GM21619 (cell line): ENCODE results near the gene CXCL1.

ENCODE experiments used
- ATAC-seq: cut with Tn5 transposase; IDR thresholded peaks from one replicate; pipeline ENCODE4 v1.9.1; 2021; ENCODE audit not compliant: unreplicated experiment

Gene CXCL1

DNA sequence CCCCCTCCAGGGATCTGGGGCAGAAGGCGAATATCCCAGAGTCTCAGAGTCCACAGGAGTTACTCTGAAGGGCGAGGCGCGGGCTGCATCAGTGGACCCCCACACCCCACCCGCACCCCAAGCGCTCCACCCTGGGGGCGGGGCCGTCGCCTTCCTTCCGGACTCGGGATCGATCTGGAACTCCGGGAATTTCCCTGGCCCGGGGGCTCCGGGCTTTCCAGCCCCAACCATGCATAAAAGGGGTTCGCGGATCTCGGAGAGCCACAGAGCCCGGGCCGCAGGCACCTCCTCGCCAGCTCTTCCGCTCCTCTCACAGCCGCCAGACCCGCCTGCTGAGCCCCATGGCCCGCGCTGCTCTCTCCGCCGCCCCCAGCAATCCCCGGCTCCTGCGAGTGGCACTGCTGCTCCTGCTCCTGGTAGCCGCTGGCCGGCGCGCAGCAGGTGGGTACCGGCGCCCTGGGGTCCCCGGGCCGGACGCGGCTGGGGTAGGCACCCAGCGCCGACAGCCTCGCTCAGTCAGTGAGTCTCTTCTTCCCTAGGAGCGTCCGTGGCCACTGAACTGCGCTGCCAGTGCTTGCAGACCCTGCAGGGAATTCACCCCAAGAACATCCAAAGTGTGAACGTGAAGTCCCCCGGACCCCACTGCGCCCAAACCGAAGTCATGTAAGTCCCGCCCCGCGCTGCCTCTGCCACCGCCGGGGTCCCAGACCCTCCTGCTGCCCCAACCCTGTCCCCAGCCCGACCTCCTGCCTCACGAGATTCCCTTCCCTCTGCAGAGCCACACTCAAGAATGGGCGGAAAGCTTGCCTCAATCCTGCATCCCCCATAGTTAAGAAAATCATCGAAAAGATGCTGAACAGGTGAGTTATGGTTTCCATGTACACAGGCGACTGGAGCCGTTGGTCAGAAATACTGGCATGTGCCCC, at the start of gene CXCL1:
Gene CXCL1, plus strand, starts transcription at position 264 of the 926 bp plus-strand sequence. Its CDS starts 78 bp downstream, at position 342.
- no peak for ATAC-seq

DNA sequence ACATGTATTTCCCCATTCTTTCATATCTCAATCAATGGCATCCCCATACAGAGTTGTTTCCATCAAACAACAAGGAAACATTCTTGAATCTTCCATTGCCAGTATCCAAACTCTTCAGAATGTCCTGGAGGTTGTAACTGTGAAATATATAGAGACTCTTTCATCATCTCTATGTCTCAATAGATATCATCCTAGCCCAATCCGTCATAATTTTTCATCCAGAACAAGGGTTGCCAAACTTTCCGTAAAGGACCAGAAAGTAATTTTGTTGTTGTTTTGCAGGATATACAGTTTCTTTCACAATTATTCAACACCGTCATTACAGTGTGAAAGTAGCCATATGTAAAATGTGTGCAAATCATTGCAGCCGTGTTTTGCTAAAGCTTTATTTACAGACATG, 47.9 kb upstream of the CXCL1 start:
- ATAC-seq = no peak

DNA sequence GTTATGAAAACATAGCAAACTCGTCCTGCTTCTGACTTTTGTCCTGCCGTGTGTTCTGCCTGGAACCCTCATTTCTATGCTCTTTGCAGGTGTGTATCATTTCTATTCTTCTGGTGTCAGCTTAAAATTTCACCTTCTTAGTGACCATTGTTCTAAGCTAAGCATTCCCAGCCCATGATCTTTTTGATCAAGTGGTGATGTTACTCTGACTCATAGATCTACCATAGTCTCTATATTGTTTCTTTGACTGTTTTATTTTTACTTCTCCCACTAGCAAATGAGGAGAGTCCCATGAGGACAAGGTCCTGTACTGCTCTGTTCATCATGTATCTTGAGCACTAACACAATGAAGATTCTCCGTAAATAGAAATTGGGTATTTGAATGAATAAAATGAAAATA, 46.8 kb upstream of the CXCL1 start:
- no peak for ATAC-seq

GRCh38 chr4:73822812-73823504, 46.2 kb upstream of the CXCL1 start:
- no peak for ATAC-seq

- no peak for ATAC-seq
Measured at GRCh38 chr4:73823760-73824159, 45.4 kb upstream of the CXCL1 start.

DNA sequence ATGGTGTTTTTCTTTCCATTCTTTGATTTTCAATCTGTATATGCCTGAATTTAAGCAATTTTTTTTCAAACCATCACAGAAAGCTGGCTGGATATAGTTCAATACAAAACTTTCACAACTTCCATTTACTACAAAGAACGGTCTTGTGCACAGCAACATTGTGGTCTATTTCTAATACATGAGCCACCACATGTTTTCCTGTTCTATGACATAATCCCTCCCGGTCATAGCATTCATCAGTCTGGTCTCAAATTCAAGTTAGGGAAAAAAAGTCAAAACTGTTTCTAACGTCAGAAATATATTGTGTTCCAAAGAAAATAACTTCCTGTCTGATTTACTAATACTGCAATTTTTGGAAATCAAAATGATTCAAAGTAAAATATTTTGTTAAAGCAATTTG, 40.2 kb upstream of the CXCL1 start:
- ATAC-seq = no peak

- ATAC-seq = no peak
Measured at GRCh38 chr4:73831569-73831968, 37.6 kb upstream of the CXCL1 start.

GRCh38 chr4:73832651-73833237, 36.4 kb upstream of the CXCL1 start:
- no peak for ATAC-seq

DNA sequence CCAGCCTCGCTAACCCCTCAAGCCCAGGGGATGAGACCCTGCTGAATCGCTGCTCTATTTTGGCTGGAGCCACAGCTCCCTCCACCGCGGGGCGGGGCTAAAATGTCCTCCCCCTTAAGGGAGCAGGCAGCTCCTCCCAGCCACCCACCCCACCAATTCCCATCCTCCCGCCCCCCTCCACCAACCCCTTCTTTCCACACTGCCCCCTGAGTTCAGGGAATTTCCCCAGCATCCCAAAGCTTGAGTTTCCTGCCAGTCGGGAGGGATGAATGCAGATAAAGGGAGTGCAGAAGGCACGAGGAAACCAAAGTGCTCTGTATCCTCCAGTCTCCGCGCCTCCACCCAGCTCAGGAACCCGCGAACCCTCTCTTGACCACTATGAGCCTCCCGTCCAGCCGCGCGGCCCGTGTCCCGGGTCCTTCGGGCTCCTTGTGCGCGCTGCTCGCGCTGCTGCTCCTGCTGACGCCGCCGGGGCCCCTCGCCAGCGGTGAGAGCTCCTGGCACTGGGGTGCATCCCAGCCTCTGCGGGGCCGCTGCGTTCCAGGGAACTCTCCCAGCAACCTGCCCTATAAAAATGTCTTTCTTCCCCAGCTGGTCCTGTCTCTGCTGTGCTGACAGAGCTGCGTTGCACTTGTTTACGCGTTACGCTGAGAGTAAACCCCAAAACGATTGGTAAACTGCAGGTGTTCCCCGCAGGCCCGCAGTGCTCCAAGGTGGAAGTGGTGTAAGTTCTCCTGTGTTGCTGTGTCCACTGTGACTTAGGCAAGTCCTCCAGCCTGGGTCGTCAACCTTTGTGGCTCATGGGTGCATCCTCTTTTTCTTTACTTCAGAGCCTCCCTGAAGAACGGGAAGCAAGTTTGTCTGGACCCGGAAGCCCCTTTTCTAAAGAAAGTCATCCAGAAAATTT, 32.6 kb upstream of the CXCL1 start, which contains the start of gene CXCL6:
Gene CXCL6, plus strand, starts transcription at position 306 of the 907 bp plus-strand sequence. Its CDS starts 73 bp downstream, at position 379.
- ATAC-seq = no peak

GRCh38 chr4:73839071-73839470, 30.1 kb upstream of the CXCL1 start:
- ATAC-seq = no peak

DNA sequence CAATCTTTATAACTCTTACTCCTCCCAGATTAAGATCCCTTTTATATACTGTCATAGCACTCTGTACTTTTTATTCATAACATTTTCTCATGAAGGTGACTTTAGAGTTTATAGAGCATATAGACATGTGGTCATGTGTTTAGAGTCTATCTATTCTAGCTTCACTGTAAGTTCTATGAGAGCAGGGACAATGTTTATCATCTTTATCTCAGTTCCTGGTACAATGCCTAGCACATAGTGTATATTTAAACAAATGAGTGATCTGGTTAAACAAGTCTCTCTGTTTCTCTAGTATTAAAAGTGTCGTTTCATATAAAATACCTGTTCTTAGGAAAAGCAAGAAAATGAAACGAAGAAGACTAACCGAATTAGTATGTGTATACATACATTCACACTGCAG, 29.5 kb upstream of the CXCL1 start:
- no peak for ATAC-seq

- no peak for ATAC-seq
Measured at GRCh38 chr4:73841243-73841925, 27.8 kb upstream of the CXCL1 start.

DNA sequence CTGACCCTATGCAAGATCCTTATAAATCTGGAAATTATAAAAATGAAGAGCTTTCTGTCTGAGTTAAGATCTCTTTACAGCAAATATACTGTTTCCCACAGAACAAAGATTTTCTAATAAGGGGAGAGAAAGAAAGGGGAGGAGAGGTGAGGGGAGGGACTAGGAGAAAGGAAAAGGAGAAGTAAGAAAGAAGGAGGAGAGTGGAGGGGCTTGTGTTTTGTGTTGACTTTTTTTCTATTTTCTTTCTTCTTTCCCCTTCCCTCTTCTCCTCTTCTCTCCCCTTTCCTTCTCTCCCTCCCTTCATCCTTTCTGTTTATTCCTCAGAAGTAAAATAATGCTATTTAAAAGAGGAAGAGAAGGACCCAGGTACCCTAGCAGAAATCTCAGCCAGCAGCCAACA, 26.5 kb upstream of the CXCL1 start:
- no peak for ATAC-seq

DNA sequence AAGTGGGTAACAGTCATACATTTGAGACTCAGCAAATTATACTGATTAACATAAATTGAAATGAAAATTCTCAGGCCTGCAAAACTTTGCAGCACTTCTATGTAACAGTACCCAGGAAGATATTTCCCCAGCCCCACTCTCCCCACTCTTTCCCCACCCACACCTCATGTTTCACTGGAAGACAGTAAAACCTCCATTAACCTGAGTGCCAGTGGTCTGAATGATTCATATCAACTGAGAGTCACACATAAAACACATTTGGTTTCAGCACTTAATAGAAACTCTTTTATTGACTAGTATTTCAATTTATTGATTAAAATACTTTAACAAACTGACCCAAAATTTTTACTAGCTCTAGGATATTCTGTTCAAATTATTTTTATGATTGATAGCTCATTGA, 25.8 kb upstream of the CXCL1 start:
- ATAC-seq = no peak

GRCh38 chr4:73844345-73844744, 24.8 kb upstream of the CXCL1 start:
- ATAC-seq = no peak

DNA sequence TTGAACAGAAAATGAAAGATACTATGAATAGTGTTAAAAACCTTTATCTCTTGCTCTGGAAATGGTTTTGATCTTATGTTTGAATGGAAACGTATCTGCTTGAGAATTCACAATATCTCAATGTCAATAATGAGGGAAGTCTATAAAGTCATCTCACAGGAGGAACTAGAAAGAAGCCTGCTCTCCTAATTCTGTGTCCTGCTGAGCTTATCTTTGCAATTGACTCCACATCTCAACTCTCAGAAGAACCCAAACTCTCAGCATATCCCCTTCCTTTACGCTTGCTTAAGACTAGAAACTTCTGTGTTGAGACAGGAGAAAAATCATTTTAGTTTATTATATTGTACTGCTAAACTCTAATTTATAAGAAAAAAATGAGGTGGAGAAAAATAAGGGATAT, 24.4 kb upstream of the CXCL1 start:
- no peak for ATAC-seq

GRCh38 chr4:73847526-73848182, 21.5 kb upstream of the CXCL1 start:
- no peak for ATAC-seq

DNA sequence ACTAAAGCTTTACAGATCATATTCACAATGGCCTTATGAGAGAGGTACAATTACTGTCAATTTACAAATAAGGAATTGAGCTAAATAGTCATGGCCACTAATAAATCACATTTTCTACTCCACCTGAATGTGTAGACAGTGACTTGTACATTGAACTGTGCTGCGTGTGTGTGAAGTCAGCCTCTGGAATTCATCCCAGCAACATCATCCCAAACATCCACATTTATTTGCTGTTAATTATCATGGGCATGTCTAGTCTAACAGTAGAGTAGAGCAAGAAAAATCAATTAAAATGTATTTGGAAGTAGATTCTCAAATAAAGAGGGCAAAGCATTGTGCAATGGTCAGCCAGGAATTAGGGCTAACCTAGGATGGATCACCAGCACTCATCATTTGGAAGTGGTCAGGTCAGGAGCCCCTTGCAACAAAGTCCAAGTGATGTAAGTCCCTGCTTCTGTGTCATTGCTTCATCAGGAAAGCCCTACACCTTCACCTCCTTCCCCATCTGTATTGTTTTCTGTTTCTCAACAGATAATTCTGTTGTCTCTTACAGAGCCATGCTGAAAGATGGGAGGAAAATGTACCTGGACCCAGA, 20.9 kb upstream of the CXCL1 start:
- no peak for ATAC-seq

DNA sequence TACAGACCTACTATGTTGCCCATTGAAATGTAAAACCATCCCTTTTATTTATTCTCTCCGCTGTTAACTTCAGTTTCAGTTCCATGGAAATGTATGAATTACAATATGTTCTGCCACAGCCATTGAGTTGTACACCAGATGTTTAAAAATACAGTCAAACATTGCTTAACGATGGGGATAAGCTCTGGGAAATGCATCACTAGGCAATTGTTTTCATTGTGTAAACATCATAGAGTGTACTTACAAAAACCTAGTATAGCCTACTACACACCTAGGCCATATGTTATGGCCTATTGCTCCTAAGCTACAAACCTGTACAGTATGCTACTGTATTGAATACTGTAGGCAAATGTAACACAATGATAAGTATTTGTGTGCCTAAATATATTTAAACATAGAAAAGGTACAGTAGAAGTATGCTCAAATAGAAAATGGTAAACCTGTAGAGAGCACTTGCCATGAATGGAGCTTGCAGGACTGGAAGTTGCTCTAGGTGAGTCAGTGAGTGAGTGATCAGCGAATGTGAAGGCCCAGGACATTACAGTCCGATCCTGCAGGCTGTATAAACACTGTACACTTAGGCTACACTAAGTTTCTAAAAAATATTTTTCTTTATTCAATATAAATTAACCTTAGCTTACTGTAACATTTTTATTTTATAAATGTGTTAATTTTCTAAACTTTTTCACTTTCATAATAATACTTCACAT, 18.8 kb upstream of the CXCL1 start:
- ATAC-seq = no peak
